Endodermal cell (in vitro differentiated cells): ENCODE results near the gene IFNLR1. TPM values are rescaled to one million over a fixed set of nuclear protein-coding genes. Genes with fewer than 3 reads are reported as not detected.
A peak's percentile ranks its signal among the peaks of the same experiment; 100 is the strongest.

Experiments
- DNase-seq: peaks from one replicate; pipeline ENCODE4 v3.0.0-alpha.2; 2017
- H3K27ac ChIP-seq: 2 replicates; pipeline ENCODE4 v1.5.1; 2013; ENCODE audit warnings: mild to moderate bottlenecking, low read depth, low read length, moderate library complexity
- H3K27me3 ChIP-seq: 2 replicates; pipeline ENCODE4 v1.6.1; 2013; ENCODE audit warnings: mild to moderate bottlenecking, low read length, moderate library complexity; ENCODE audit not compliant: insufficient read depth, control insufficient read depth, poor library complexity, severe bottlenecking
- H3K36me3 ChIP-seq: 2 replicates; pipeline ENCODE4 v1.7.0; 2013; ENCODE audit warnings: mild to moderate bottlenecking, low read length, moderate library complexity; ENCODE audit not compliant: control insufficient read depth, insufficient read depth
- H3K4me1 ChIP-seq: one replicate; pipeline ENCODE4 v1.7.0; 2013; ENCODE audit warnings: low read length; ENCODE audit not compliant: control insufficient read depth, insufficient read depth
- H3K4me3 ChIP-seq: 2 replicates; pipeline ENCODE4 v1.5.1; 2013; ENCODE audit warnings: mild to moderate bottlenecking, low read length, moderate library complexity
- H3K9ac ChIP-seq: 2 replicates; pipeline ENCODE4 v1.6.1; 2013; ENCODE audit warnings: mild to moderate bottlenecking, low read length, moderate library complexity; ENCODE audit not compliant: poor library complexity, severe bottlenecking; ENCODE audit errors: extremely low read depth
- H3K9me3 ChIP-seq: 2 replicates; pipeline ENCODE4 v1.6.1; 2013; ENCODE audit warnings: mild to moderate bottlenecking, low read length, moderate library complexity; ENCODE audit not compliant: control insufficient read depth
- H3K27ac Mint-ChIP-seq: 2 replicates; pipeline ENCODE4 v1.8.0; 2020; ENCODE audit warnings: mixed read lengths
- H3K27me3 Mint-ChIP-seq: 2 replicates; pipeline ENCODE4 v1.8.0; 2021; ENCODE audit warnings: mild to moderate bottlenecking, mixed read lengths; ENCODE audit not compliant: insufficient read depth
- H3K36me3 Mint-ChIP-seq: 2 replicates; pipeline ENCODE4 v1.8.0; 2020; ENCODE audit warnings: low read depth, mixed read lengths
- H3K4me1 Mint-ChIP-seq: 2 replicates; pipeline ENCODE4 v1.8.0; 2020; ENCODE audit warnings: mixed read lengths
- H3K4me3 Mint-ChIP-seq: 2 replicates; pipeline ENCODE4 v1.8.0; 2020; ENCODE audit warnings: mild to moderate bottlenecking, moderate library complexity, mixed read lengths
- H3K9me3 Mint-ChIP-seq: 2 replicates; pipeline ENCODE4 v1.8.0; 2020; ENCODE audit warnings: mild to moderate bottlenecking, mixed read lengths
- WGBS, 2 experiments: methylation state at CpG; one replicate each; pipeline versions ENCODE4 v1.1.5 to v1.1.7; 2013; ENCODE audit warnings: missing lambda C conversion rate in 2 of 2, mixed read lengths in 1 of 2; ENCODE audit not compliant: insufficient coverage in 1 of 2, insufficient read length in 1 of 2; 5-methylcytosine and 5-hydroxymethylcytosine counted together
- total RNA-seq, 2 donors: library from RNA; stranded (reverse); fragmentation: NEBNext Ultra II Directional in 1 of 2; extraction: Animal tissue kit (Norgen Biotek cat#: 25700) in 1 of 2; gene quantifications; 2 replicates in 1 of 2; 3 replicates in 1 of 2; pipeline ENCODE4 v1.2.1, GENCODE V29; 2021
- TF ChIP-seq, protein P1 (sequence below): fragments of 200-600 bp; sonication (generic); conservative IDR thresholded peaks from 2 replicates; pipeline ENCODE4 v1.5.0; 2021; ENCODE audit warnings: antibody characterized with exemption, mild to moderate bottlenecking

IFNLR1 gene
- total RNA-seq, 2 donors from 2014 or later, result 12.1 to 13.0 TPM

DNA sequence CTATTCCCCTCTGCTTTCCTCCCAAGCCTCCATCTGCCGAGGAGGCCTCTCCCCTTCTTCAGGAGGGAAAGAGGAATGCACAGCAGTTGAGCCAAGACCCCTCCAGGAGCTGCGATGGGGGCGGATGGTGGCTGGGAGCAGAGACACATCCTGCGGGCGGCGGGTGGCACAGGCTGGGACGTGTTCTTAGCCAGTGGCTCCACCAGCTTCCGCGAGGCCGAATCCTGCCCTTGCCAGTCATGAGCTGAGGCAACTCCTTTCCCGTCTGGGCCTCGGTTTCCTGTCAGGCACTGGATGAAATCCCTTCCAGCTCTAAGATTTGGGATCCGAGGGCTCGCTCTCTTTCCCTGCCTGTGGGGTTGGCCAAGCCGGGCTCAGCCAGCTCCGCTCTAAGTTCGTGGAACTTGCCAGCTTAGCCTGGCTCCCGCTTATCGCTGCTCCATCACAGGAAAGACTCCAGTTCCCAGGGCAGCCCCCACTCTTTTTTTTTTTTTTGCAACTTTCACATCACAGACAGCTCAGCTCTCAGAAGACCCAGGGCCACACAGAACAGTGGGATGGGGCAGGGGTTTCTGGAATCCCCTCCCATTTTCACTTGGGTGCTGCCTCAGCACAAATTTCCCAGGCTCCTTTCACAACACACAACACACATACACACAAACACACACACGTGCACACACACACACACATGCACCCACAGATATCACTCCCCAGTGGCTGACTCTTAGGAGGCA, 75.7 kb downstream of the IFNLR1 start:
- H3K9ac ChIP-seq, result no peak overlapping the region
- H3K27me3 Mint-ChIP-seq, result no peaks in the 10 kb centered on the region
- H3K27me3 ChIP-seq, result peaks cover 16% of the 10 kb centered on the region
- 88 to 92% methylated on average over 9 to 20 of the region's 20 CpGs for WGBS, 2 experiments
- TF ChIP-seq, protein P1, sequence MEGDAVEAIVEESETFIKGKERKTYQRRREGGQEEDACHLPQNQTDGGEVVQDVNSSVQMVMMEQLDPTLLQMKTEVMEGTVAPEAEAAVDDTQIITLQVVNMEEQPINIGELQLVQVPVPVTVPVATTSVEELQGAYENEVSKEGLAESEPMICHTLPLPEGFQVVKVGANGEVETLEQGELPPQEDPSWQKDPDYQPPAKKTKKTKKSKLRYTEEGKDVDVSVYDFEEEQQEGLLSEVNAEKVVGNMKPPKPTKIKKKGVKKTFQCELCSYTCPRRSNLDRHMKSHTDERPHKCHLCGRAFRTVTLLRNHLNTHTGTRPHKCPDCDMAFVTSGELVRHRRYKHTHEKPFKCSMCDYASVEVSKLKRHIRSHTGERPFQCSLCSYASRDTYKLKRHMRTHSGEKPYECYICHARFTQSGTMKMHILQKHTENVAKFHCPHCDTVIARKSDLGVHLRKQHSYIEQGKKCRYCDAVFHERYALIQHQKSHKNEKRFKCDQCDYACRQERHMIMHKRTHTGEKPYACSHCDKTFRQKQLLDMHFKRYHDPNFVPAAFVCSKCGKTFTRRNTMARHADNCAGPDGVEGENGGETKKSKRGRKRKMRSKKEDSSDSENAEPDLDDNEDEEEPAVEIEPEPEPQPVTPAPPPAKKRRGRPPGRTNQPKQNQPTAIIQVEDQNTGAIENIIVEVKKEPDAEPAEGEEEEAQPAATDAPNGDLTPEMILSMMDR, result no peak
- peaks cover 4% of the 10 kb centered on the region for H3K4me1 ChIP-seq
- H3K4me3 Mint-ChIP-seq, result no peak overlapping the region
- no peaks in the 10 kb centered on the region for H3K36me3 Mint-ChIP-seq
- H3K9me3 Mint-ChIP-seq, result no peaks in the 10 kb centered on the region
- DNase-seq, result no peak
- no peak overlapping the region for H3K4me3 ChIP-seq
- no peaks in the 10 kb centered on the region for H3K9me3 ChIP-seq
- H3K4me1 Mint-ChIP-seq, result peaks cover 14% of the 10 kb centered on the region
- H3K36me3 ChIP-seq, result no peaks in the 10 kb centered on the region
- H3K27ac Mint-ChIP-seq, result no peak overlapping the region
- H3K27ac ChIP-seq, result no peak overlapping the region

DNA sequence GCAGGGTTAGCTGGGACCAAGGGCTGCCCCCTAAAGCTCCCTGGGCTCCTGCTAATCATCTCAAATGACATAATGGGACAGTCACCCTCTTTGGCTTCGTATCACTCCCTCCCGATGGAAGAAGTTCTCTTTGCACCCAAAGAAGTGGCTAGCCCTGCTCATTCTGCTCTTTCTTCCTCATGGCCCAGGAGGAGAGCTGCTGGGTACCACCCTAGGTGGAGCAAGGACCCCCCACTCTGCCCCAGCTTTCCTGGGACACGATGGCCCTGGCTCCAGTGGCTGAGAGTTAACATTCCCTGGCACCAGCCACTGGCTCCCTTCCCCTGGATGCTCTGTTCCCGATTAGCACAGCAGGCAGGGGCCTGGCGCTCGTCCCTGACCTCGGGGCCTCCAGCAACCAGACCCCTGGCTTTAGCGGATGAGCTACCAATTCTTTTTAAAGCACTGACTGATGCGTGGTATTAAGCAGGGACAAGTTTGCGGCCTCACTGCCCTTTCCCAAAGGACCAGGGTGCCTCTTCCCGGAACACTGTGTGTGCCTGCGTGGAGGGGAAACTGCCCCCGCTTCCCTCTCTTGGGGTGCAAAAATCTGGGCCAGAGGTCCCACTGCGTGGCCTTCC, 76.3 kb downstream of the IFNLR1 start:
- no peak overlapping the region for H3K4me3 ChIP-seq
- peaks cover 16% of the 10 kb centered on the region for H3K27me3 ChIP-seq
- no peak for DNase-seq
- H3K9me3 ChIP-seq, result no peaks in the 10 kb centered on the region
- Mint-ChIP-seq H3K9me3 (no peaks in the 10 kb centered on the region), H3K27me3 (no peaks in the 10 kb centered on the region), H3K27ac (no peak overlapping the region), H3K4me3 (no peak overlapping the region), H3K36me3 (no peaks in the 10 kb centered on the region), H3K4me1 (peaks cover 12% of the 10 kb centered on the region)
- H3K4me1 ChIP-seq, result peaks cover 4% of the 10 kb centered on the region
- no peaks in the 10 kb centered on the region for H3K36me3 ChIP-seq
- H3K9ac ChIP-seq, result no peak overlapping the region
- 93 to 94% methylated on average over 11 to 14 of the region's 14 CpGs for WGBS, 2 experiments
- H3K27ac ChIP-seq, result no peak overlapping the region
- TF ChIP-seq, protein P1, result no peak

DNA sequence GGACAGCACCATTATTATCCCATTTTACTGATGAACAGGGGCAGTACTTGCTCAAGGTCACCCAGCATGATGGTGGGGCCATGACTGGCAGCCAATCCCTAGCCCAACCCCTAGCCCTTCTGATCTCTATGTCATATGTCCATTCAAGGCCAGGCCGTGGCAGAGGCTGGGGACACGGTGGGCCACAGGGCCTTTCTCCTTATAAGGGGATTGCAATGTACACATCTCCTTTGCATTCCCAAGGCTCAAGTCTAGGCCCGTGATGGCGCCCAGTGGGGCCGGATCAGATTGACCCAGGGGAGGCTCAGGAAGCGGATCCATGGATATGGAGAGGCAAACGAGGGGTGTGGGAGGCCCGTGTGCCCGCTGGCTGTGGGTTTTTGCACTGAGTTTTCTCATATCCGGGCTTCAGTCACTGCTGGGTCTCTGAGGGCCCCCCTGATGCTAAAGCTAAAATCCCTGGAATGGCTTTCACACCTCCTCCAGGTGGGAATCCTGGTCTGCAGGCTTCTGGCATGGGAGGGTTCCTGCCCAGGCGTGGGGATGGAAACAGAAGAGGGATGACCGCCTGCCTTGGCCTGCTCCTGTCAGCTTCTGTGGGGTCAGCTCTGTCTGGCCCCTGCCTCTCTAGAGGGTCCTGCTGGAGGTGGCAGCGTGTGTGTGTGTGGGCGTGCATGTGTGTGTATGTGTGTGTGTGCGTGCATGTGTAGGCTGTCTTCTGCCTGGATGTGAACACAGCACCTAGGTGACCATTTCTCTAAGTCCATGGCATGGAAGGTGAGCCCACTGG, 77.2 kb downstream of the IFNLR1 start:
- Histone ChIP-seq H3K27ac (no peak overlapping the region), H3K4me3 (no peak overlapping the region), H3K4me1 (peaks cover 3% of the 10 kb centered on the region), H3K27me3 (peaks cover 16% of the 10 kb centered on the region), H3K36me3 (no peaks in the 10 kb centered on the region), H3K9me3 (no peaks in the 10 kb centered on the region), H3K9ac (no peak overlapping the region)
- DNase-seq, result peak; percentile 64
- Mint-ChIP-seq H3K4me3 (no peak overlapping the region), H3K27ac (peak overlapping the region; percentile 39), H3K4me1 (peaks cover 12% of the 10 kb centered on the region), H3K9me3 (no peaks in the 10 kb centered on the region), H3K36me3 (no peaks in the 10 kb centered on the region), H3K27me3 (no peaks in the 10 kb centered on the region)
- 90 to 98% methylated on average over 8 to 15 of the region's 15 CpGs for WGBS, 2 experiments
- TF ChIP-seq, protein P1, result no peak
